Stimulated activated CD8-positive, alpha-beta memory T cell treated with anti-CD3 and anti-CD28 coated beads, Interleukin-7, amount 100 ng/mL, for 48 hours (primary cell): Measurements from ENCODE around the gene HS2ST1.
"Not testable (repeated sequence)": the region's sequence is repeated elsewhere in the genome, so short reads cannot be mapped to it uniquely, and the experiment has no call there.

Experiments used
- DNase-seq, 2 donors: peaks; one replicate each; pipeline ENCODE4 v3.0.0-alpha.2; 2020; ENCODE audit warnings: low read depth in 1 of 2; ENCODE audit errors: extremely low read depth in 1 of 2

Gene HS2ST1

DNA sequence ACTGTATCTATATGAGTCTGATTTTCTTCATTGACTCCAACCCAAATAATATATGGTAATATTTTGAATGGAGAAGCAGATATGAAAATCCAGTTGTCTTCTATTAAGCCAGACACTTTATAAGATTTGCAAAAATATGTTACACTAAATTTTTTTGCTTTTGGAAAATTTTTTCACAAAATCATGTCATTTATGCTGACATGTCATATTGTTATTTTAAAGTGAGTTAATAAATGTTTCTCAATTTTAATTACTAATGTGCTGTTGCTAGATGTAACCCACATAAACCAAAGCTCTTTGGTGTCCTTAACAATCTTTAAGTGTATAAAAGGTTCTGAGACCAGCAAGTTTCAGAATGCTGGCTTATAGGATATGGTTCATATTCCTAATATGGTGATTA lies 142.5 kb downstream of the HS2ST1 start:
- DNase-seq = no peak

DNA sequence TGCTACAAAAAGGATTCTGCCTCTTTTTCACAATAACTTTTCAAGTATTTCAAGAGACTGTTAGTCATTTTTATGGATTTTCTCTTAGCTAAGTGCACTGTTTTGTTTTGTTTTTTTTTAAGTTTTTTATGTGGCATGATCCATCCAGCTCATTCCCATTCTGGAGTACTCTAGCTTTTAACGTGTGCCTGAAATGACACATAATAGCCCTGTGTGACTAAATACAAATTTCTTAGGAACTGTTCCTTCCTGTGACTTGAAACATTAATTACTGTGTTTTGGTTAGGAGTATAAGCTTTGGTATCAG lies 143.9 kb downstream of the HS2ST1 start:
- no peak for DNase-seq

DNA sequence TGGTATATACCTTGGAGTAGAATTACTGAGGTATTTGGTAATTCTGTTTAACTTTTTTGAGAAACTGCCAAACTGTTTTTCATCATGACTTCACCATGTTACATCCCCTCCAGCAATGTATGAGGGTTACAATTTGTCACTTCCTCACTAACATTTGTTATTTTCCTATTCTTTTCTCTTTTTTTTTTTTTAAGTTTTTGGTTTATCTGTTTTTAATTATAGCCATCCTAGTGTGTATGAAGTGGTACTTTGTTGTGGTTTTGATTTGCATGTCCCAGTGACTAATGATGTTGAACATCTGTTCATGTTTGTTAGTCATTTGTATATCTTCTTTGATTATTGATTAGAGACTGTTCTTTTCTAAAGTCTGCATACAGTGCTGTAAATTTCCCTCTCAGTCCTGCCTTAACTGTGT lies 147.3 kb downstream of the HS2ST1 start:
- DNase-seq = no peak

DNA sequence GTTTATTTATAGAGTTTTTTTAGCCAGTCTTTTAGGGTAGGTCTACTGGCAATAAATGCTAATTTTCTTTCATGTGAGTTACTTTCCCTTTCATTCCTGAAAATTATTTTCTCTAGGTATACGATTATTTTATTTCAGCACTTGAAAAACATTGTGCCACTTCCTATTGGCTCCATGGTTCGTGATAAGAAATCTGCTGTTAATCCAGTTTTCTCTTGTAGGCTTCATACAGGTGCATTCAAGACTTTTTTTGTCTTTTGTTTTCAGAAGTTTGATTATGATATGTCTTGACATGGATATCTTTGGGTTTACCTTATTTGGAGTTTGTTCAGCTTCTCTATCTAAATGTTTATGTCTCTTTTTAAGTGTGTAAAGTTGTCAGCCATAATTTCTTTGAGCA lies 148.3 kb downstream of the HS2ST1 start:
- DNase-seq = no peak

DNA sequence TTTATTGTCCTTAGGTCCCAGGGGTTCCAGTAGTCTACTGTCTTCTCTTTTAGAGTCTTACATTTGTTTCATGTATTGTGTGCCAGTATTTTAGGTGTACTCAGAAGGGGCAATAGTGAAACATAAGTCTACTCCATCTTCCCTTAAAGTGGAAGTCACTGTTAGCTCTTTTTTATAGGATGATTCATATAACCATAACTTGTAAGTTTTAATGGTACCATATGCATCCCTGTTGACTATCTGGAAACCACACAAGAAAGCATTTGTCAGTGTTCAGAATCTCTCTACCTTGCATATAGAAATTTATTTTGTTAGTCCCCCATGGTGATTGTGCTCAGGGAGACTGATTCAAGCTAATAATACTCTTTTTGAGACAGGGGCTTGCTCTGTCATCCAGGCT lies 149.9 kb downstream of the HS2ST1 start:
- DNase-seq = no peak

DNA sequence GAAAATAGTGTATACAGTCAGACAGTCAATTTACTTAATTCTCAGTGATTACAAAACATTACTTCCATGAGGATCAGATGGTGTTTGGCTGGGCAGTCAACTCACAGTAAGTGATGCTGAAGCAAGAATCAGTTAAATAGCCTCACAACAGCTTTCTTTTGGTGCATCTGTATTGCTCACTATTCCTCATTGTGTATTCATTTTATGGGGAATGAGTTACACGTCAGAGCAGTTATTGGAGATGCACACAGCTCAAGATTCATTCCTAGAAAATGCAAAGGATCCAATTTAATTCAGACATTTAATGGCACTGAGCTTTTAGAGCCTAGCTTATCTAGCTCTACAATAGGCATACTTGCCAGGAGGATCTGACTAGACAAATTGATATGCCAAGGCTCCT lies 150.6 kb downstream of the HS2ST1 start:
- DNase-seq = no peak

DNA sequence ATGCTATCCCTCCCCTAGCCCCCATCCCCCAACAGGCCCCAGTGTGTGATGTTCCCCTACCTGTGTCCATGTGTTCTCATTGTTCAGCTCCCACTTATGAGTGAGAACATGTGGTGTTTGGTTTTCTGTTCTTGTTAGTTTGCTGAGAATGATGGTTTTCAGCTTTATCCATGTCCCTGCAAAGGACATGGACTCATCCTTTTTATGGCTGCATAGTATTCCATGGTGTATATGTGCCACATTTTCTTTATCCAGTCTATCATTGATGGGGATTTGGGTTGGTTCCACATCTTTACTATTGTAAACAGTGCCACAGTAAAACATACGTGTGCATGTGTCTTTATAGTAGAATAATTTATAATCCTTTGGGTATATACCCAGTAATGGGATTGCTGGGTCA lies 152.3 kb downstream of the HS2ST1 start:
- DNase-seq = not testable (repeated sequence)

DNA sequence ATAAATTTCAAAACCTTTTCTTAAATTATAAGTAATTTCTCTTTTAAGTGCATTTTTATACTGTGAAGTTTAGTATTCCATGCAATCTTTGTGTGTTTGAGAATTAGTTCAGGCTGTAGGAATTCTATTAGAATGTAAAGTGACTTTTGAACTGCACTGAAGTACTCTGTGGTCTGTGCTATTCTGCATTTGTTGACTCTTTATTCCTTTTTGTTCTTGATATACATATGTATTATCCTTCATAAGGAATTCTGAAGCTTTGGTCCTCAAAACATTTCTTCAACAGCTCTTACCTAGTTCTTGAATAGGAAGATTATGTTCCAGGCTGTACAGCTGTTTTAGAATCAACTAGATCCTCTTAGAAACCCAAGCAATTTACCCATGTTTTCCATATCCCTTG lies 158.0 kb downstream of the HS2ST1 start:
- no peak for DNase-seq

DNA sequence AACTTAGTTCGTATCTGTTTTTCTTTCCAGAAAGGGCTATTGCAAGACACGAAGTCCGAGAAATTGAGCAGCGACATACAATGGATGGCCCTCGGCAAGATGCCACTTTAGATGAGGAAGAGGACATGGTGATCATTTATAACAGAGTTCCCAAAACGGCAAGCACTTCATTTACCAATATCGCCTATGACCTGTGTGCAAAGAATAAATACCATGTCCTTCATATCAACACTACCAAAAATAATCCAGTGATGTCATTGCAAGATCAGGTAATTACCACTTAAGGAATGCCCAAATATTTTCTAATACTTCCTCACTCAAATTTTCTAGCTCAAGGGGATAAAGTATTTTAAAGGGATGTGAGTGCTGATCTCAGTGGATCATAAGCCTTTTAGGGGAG lies 158.5 kb downstream of the HS2ST1 start:
- no peak for DNase-seq

DNA sequence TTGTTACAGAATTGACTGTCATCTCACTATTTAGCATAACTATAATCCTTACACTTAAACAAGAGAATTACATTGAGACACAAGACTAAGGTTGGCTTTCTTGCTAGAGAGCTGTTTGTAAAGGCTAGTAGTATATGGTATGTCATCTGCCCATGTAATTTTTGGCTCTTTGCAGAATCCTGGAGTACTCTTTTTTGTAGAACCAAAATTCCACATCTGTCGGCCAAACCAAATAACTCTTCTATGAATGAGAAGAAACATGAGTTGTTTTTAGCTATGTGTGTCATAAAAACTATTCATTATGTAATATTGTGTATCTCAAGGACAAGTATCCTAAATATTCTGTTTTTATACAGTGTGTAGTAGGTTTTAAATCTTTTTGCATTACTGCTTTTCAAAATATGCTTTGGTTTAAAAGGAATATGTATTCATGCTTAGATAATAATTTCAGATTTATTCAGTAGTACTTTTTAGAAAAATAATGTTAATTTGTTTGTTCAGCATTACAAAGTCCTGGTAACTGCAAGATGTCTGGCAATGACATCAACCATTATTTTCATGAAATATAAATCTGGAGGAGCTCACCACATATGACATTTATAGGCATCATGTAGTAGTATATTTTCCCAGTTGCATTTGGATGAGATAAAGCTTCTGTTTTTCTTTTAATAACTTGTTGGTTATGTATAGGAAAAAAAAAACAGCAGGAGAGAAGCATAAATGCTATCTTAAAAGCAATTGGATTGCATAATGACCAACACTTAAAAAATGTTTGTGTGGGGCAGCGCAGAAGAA lies 159.8 kb downstream of the HS2ST1 start:
- no peak for DNase-seq

DNA sequence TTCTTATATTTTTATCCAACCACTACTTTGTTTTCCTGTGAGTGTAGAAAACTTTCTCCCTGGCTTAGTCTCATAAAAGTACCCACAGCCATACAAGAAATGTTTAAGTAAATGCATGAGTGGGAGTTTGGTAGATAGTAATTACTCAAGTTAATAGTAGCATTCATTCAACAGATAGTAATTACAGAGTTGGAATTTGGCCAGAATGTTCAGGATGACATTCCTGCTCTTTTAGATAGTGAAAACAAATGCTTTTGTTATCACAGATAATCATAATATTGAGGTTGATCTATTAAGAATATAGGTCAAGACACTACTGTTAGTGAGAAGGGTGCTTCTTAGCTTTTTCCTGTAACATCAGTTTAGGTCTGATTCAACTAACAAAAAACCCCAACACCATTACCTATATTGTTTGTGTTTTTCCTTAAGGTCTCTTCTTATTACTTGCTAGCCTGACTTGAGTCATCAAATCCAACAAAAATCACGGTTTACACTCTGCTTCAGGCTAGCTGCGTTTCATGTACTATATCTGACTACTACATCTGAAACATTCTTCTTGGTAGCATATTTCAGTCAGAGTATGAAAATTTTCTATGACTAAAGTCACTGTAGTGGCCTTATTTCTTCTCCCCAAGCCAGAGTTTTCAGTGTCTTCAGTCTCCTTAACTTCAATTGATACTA lies 163.7 kb downstream of the HS2ST1 start:
- DNase-seq = no peak

DNA sequence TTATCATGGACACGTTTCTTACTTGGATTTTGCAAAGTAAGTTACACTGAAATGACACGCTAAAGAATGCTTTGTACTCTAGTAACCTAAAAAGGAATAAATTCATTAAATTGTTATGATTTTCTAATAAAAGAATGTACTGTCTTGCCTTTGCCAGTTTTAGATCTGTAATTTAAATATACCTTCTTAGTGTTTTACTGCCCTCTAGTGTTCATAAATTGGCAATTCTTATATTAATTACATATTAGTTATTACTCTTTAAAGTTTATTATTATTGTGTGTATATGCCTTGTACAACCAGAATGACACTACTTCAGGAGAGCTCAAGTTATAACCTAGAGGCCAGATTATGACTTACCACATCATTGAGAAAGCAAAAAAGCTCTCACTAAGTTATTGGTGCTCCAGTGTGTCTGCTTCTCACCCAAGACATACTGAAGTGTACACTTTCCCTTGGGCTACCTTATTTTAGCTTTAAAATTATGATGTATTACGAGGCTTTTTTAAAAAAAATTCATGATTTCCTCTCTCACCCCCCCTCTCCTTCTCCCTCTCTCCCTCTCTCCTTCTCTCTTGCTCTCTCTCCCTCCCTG lies 169.9 kb downstream of the HS2ST1 start:
- DNase-seq = no peak

DNA sequence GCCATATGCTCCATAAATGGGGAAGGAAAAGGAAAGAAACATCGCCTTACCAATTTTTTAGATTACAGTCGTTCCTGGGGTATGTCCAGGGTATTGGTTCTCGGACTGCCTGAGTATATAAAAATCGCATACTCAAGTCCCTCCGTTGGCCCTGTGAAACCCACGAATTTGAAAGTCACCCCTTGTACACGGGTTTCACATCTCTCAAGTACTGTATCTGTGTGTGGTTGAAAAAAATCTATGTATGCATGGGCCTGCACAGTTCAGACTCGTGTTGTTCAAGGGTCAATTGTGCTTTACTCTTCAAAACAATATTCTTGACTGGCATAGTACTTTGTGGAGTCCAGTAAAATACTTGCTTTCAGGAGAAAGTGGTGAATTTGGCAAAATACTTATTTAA lies 171.7 kb downstream of the HS2ST1 start:
- DNase-seq = no peak

DNA sequence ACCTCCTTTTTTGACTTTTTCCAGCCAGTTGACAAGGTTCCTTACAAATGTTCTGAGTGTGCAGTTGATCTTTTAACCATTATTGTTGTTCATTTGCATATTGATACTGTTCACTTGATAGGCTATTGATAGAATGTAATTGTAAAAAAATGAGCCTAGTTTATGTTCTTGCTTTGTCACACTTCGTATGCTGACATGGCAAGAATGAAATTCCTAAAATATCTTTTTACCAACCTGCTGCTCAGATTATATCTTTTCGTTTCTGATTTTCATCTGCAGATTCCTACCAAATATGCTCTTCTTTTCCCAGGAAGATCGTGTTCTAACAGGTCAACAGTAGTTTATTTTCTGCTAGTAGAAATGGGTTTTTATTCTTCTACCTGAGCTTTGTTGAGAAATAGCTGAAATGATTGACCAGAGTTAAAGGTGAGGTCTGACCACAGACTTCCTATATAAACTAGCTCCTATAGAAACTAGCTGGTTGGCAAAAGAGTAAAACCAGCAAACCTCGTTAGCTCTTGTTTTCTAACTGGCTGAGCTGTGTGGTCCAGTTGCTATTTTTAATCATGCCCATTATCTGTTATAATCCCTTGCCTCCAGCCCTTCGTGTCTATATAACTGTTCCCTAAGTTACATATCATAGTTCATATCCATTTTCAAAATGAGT lies 174.8 kb downstream of the HS2ST1 start:
- no peak for DNase-seq

DNA sequence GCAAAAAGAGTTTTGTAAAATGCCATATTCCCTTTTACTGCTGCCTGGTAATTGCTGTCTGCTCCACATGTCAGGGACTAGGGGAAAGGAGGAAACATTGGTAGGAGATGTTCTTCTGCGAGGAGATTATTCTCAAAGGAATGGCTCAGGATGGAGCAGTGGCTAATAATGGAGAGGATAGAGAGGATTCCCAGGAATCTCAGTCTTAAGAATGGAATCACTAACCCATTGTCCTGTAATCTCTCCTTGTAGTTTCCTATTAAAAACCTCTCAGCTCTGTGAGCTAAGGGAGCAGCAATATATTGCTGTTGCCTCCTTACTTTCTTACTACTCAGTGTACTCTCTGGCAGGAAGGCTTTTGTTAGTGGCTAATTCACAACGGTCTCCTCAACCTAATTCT lies 175.4 kb downstream of the HS2ST1 start:
- no peak for DNase-seq

DNA sequence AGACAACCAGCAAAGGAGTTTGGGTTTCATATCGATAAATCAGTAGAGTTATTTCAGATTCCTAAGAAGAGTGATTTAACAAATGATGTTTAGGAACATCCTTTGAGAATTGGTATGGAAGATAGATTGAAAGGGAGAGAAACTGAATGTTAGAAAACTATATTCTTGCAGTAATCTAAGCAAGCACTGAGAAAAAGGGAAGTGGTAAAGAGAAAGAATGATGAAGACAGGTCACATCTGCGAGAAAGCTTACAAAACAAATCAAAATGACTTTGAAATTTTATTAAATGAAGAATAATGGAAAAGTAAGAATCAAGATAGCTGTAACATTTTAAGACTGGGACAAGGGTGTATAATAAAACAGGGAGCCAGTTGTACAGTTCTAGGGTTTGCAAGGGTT lies 177.0 kb downstream of the HS2ST1 start:
- DNase-seq = no peak

DNA sequence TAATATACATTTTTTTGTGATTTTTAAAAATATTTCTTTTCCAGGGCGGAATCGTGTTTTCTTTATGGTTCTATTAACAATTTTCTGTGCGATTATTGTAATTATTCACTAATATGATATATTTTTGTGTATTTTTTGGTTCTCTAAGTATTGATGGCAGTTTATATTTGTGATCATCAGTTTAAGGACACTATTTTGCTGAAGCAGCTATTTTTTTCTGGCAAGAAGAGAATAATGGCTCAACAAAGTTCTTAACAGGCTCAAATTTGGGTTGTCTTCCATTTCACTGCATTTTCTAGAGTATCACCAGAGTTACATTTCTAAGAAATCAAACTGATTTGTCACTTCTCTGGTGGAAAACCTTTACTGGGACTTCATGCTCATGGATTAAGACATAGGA lies 178.4 kb downstream of the HS2ST1 start:
- DNase-seq = no peak

DNA sequence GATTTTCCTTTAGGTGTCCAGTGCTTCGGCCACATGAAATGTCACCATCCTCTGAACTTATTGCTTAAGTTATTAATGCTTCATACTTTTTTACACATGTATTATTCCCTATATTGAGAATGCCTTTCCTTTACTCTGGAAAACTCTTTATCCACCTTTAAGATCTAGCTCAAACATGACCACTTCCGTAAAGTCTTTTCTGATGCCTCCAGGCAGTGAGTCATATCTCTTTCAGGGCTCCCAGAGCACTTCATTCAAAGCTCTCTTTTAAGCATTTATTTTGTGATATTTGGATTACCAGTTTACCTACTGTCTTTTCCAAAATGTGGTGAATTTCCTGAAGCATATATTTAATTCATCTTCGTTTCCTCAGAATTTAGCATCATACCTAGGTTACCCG lies 178.9 kb downstream of the HS2ST1 start:
- no peak for DNase-seq

DNA sequence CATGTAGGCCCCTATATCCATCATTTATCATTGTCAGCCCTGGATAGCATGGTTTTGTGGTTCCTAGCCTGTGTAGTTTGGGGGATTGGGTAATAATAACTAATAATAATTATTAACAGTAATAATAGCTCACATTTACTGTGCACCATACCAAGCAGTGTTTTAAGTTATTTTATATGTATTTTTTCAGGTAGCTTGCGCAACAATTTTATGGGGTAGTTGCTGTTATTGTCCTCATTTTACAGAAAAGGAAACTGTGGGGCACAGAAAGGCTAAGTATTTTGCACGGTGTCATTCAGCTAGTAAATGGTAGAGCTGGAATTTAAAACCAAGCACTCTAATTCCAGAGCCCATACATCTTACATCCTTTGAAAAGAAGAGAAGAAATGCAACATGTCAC lies 179.8 kb downstream of the HS2ST1 start:
- no peak for DNase-seq

DNA sequence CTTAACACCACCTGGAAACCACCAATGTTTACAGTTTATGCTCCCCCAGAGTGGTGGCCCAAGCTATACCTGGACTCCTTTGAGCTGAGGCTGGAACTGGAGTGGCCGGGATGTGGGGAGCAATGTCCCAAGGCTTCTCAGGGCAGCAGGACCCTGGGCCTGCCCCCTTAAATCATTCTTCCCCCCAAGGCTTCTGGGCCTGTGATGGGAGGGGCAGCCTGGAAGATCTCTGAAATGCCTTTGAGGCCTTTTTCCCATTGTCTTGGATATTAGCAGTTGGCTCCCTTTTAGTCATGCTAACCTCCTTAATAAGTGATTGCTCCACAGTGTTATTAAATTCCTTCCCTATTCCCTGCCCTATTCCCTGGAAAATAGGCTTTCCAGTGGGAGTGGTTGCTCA lies 185.8 kb downstream of the HS2ST1 start:
- no peak for DNase-seq

DNA sequence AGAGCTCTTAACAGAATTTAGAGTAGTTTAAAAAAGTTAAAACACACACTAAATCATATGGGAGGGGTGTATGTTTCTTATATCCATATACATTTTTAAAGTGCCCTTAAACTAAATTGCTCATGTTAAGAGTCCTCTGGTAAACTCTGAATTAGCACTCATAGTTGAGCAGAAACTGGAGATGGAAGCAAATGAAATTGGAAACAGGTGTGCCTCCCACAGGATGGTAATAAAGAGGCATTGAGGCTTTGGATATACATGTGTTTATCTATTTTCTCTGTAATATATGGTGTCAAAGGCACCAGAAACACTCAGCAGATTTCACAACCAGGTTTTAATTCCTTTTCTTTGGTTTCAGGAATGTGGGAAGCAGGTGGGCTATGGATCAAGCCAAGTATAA lies 188.6 kb downstream of the HS2ST1 start:
- no peak for DNase-seq

DNA sequence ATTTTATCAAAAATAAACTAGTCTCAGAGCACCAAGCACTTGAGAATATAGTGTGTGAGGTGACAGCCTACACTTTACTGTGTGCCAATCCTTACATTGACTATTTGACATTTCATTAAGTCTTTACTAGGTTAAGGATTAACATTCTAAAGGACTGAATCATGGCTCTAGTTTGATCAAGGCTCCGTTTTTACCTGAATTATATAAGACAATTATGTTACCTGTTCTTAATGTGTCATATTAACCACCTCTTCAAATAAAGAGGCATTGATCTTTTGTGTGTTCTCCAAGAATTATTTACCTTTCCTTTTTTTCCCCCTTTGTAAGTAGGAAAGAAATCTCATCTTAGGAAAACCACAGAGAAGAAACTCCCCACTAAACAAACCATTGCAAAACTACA lies 189.7 kb downstream of the HS2ST1 start:
- no peak for DNase-seq
